GM20000 (cell line): Measurements from ENCODE around the gene AURKB.

ENCODE experiments used
- DNase-seq: peaks from one replicate; pipeline ENCODE4 v3.0.0; 2012; ENCODE audit warnings: low spot score
- CTCF ChIP-seq: IDR thresholded peaks from 2 replicates; pipeline ENCODE4 v1.5.1; 2012; ENCODE audit warnings: mild to moderate bottlenecking, control low read depth; ENCODE audit errors: extremely low read depth, missing control alignments

The AURKB gene

DNA sequence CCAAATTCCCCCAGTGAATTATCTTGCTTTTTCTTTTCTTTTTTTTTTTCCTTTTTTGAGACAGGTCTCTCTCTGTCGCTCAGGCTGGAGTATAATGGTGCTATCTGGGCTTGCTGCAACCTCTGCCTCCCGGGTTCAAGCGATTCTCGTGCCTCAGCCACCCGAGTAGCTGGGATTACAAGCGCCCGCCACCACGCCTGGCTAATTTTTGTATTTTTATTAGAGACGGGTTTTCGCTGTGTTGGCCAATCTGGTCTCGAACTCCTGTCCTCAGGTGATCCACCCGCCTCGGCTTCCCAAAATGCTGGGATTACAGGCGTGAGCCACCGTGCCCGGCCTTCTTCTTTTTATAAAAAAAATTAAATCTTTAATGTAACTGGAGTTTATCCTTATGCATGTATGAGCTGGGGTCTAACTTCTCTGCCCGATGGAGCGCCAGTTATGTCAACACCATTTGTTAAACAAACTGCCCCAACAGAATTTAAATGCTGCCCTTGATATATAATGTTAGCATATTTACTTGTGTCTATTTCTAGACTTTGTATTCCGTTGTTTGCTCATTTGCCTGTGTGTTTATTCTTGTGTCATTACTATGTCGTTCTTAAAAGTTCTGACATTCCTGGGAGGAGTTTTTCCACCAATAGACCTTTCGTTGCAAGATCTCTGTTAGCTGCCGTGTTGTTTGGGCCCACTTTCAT, 535 bp upstream of the AURKB start:
- no peak for DNase-seq
- TF ChIP-seq CTCF: no peak

- TF ChIP-seq CTCF: no peak
- no peak for DNase-seq
These were observed 3.8 kb downstream of the AURKB start for GRCh38 chr17:8206536-8206935.

- DNase-seq: no peak
- TF ChIP-seq CTCF: no peak
These were observed 5.4 kb downstream of the AURKB start for GRCh38 chr17:8204761-8205555.

- peak; percentile 73 for DNase-seq
- no peak for TF ChIP-seq CTCF
These were observed 18.1 kb downstream of the AURKB start for GRCh38 chr17:8192070-8192815.

DNA sequence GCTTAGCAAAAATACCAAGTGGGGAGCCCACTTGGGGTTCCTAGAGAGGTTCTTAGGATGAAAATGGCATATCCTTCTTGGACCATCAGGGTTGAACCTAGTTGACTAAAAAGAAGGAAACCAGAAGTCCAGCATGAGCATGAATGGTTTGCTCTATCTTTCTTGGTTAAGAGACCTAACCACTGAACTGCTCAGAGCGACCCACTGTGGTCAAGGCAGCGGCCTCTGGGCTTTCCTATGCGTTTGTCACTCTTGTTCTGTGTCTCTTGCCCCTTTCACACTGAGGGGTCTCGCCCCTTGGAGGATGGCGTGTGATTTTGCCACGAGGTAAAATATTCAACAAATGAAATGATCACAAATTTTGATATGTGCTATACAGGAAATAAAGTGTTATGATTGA, 19.9 kb downstream of the AURKB start:
- no peak for TF ChIP-seq CTCF
- DNase-seq: no peak

DNA sequence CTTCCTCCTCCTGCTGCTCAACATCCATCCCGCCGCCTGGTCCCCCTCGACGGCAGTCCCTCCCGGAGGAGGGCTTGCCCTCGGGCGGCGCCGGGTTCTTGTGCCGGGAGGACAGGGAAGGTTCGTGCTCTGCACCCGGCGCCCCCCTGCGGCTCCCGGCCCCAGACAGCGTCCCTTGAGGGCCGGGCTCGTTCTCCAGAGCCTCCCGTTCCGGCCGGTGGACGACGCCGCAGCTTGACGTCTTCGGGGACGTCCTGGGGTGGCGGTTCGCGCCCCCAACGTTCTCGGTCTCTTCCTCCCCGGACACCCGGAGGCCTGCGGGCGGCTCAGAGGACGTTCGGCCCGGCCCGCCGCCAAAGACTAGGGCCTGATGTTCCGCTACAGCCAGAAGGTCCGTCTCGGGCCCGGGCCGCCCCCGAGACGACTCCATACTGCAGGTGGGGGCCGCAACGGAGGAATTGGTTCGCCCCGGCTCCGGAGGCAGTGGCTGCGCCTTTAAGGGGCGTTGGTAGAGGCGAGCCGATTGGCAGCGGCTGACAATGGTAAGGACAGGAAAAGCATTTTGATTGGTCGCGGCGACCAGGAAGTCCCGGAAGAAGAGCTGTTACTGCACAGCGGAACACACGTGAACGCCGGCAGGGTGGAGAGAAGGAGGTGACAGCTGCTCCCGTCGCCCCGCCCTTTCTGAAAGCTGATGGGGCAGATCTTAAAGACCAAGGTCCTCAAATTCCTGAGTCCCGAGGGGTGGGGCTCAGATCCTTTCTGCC, 20.5 kb downstream of the AURKB start, which contains the start of gene BORCS6:
Gene BORCS6, minus strand, starts transcription at position 470 of the 767 bp plus-strand sequence. Its CDS starts 40 bp downstream, at position 430.
- TF ChIP-seq CTCF: no peak
- peak; percentile 92 for DNase-seq
